GM19099 (cell line): ENCODE data around the gene FAF1.
A peak's percentile ranks its signal among the peaks of the same experiment; 100 is the strongest.

ENCODE experiments used
- POLR2A ChIP-seq: IDR thresholded peaks from 3 replicates; pipeline ENCODE4 v1.6.1; 2011; ENCODE audit warnings: low read depth; ENCODE audit not compliant: insufficient read length; ENCODE audit errors: extremely low read depth

FAF1 gene

GRCh38 chr1:50970931-50971582, 11.0 kb upstream of the FAF1 start:
- no peak for TF ChIP-seq POLR2A

DNA sequence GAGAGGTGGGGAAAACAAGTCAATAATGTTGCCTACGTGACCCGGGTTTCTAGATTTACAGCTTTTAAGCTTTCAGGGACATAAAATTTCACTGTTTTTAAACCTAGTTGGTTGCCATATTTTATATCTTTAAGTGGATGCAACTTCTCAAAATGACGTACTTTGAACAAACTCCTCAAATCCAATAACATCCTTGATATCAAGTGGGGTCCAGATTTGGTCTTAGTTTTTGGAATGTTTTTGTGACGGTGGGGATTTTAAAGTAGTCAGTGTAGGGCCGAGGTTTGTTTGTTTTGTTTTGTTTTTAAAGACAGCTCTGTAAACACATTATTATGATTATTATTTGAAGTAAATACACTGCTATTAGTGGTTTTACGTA, 10.4 kb upstream of the FAF1 start:
- TF ChIP-seq POLR2A, result no peak

DNA sequence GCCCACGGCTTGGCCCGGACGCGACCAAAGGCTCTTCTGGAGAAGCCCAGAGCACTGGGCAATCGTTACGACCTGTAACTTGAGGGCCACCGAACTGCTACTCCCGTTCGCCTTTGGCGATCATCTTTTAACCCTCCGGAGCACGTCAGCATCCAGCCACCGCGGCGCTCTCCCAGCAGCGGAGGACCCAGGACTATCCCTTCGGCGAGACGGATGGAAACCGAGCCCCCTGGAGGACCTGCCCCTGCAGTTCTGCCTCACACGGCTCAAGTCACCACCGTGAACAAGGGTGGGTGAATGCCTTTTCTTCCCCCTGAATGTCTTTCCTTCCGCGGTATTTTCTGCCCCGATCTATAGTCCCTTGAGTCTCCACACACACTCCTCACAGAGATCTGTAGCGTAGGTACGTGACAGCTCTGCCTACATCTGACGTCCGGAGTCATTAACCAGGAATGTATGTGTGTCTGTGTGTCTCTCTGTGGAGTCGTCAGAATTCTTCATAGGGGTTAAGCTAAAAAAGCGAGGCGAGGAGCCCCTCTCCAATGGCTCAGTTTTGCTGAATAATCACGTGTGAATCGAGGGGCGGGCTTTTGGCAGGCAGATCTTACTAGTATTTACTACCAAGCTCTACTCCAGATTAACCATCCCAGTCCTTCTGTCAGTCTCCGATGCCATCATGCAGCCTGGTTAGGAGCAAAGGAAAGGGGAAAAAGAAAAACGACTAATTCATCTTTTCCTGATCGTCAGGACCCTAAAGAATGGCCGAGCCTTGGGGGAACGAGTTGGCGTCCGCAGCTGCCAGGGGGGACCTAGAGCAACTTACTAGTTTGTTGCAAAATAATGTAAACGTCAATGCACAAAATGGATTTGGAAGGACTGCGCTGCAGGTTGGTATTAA, 9.8 kb upstream of the FAF1 start, which contains the start of gene CDKN2C:
TSS of gene CDKN2C (plus strand) at position 635 of the 898 bp plus-strand sequence. CDS start at position 759, 124 bp downstream.
- peak; percentile 74 for TF ChIP-seq POLR2A

DNA sequence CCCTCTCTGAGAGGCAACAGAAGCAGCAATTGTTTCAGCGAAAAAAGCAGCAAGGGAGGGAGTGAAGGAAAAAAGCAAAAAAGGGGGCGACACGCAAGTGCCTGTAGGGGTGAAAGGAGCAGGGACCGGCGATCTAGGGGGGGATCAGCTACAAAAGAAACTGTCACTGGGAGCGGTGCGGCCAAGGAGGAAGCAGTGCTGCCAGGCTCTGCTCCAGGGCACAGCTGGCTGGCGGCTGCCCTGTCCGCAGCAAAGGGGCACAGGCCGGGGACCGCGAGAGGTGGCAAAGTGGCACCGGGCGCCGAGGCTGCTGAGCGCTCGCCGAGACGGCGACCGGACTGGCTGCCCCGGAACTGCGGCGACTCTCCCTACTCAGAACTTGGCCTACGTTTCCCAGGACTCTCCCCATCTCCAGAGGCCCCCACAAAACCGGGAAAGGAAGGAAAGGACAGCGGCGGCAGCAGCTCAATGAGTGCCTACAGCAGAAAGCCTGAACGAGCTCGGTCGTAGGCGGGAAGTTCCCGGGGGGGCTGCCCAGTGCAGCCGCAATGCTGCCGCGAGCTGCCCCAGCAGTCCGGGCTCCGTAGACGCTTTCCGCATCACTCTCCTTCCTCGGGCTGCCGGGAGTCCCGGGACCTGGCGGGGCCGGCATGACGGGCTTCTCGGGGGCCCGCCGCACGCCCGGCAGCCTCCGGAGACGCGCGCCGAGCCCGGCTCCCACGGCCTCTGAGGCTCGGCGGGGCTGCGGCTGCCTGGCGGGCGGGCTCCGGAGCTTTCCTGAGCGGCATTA, 8.9 kb upstream of the FAF1 start:
- TF ChIP-seq POLR2A, result peak; percentile 48

- no peak for TF ChIP-seq POLR2A
Measured at GRCh38 chr1:50968158-50968820, 8.2 kb upstream of the FAF1 start.

DNA sequence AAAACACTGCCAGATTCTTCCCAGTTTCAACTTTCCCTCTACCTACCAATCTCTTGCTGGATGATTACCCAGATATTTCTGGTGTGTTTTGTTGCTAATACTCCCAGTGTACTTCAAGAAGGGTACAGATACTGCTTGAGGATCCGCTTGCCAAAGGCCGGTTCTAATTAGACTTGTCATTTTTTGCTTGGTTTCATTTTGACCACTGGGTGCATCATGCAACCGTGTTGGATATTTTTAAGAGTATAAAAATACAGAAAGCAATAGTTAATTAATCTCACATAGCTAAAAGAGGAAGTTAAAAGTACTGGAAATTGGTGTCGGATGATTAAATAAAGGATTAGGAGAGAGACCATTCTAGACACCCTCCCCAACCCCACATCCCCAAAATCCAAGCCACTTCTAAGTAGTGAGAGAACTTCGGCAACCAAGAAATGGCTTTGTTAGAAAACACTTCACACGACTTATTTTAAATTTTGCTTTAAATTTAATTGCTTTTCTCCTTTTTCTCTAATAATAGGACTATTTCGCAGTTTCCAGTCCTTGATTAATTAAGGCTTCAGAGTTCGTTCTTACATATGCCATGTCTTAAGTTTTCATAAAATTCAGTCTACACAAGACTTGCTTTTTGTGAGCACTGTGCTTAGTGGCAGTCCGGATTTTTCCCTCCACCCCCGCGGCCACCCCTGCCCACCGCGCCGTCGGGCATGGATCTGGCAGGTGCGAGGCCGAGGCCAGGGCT, 7.5 kb upstream of the FAF1 start:
- TF ChIP-seq POLR2A, result no peak

GRCh38 chr1:50966991-50967390, 6.9 kb upstream of the FAF1 start:
- TF ChIP-seq POLR2A, result no peak

GRCh38 chr1:50964863-50965262, 4.8 kb upstream of the FAF1 start:
- no peak for TF ChIP-seq POLR2A

- no peak for TF ChIP-seq POLR2A
Measured at GRCh38 chr1:50959303-50959912, 659 bp downstream of the FAF1 start.

DNA sequence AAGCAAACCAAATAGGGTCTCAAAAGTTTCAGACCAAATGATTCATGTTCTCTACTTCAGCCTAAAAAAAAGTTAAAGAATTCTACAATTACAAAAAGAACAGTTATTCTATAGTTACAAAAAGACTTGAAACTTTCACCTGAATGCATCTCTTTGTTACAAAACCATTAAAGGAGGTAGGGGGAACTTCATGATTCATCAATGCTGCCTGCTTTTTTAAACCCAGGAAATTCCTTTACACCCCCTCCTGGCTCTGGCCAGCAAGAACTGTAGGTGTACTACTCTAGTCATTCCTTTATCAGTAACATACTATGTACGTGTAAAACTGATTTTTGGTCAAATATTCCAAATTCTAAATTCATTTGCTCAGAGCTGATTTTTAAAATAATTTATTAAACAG, 5.0 kb downstream of the FAF1 start:
- no peak for TF ChIP-seq POLR2A

- no peak for TF ChIP-seq POLR2A
Measured at GRCh38 chr1:50950396-50950795, 9.7 kb downstream of the FAF1 start.

- no peak for TF ChIP-seq POLR2A
Measured at GRCh38 chr1:50949286-50949982, 10.6 kb downstream of the FAF1 start.

GRCh38 chr1:50942334-50942733, 17.7 kb downstream of the FAF1 start:
- no peak for TF ChIP-seq POLR2A
